Activated B cell treated with CpG ODN at 0.5 μM for 24 hours (primary cell): ENCODE results near the gene OSBPL2. TPM values are rescaled to one million over a fixed set of nuclear protein-coding genes. Genes with fewer than 3 reads are reported as not detected.
A peak's percentile ranks its signal among the peaks of the same experiment; 100 is the strongest.

Source experiments
- ATAC-seq: fragments of 200-7000 bp; cut with Tn5 transposase; one replicate; pipeline ENCODE4 v1.10.0; 2021; ENCODE audit warnings: low read depth, mild to moderate bottlenecking, moderate library complexity
- CTCF ChIA-PET: fragments of 350-600 bp; sonication (Branson Sonifier 250); formaldehyde crosslinking; loops from one replicate; lab custom pipeline; 2021; ENCODE audit warnings: antibody characterized with exemption; lab: Charles Lee
- POLR2A ChIA-PET: fragments of 350-600 bp; sonication (Branson Sonifier 250); formaldehyde crosslinking; loops from one replicate; lab custom pipeline; 2021; ENCODE audit warnings: antibody characterized with exemption; lab: Charles Lee
- DNase-seq: peaks from one replicate; pipeline ENCODE4 v3.0.0; 2022
- H3K27ac Mint-ChIP-seq: one replicate; pipeline ENCODE4 v1.8.0; 2020; ENCODE audit warnings: mixed read lengths
- H3K27me3 Mint-ChIP-seq: one replicate; pipeline ENCODE4 v1.8.0; 2021; ENCODE audit warnings: mixed read lengths
- H3K36me3 Mint-ChIP-seq: one replicate; pipeline ENCODE4 v1.8.0; 2021; ENCODE audit warnings: low read depth, mixed read lengths
- H3K4me1 Mint-ChIP-seq: one replicate; pipeline ENCODE4 v1.8.0; 2021; ENCODE audit warnings: mixed read lengths
- H3K4me3 Mint-ChIP-seq: one replicate; pipeline ENCODE4 v1.8.0; 2020; ENCODE audit warnings: mild to moderate bottlenecking, mixed read lengths
- H3K9me3 Mint-ChIP-seq: one replicate; pipeline ENCODE4 v1.8.0; 2020; ENCODE audit warnings: mixed read lengths
- CTCF ChIP-seq: fragments of 200-600 bp; IDR thresholded peaks from one replicate; pipeline ENCODE4 v1.8.0; 2022; ENCODE audit warnings: antibody characterized with exemption, mild to moderate bottlenecking
- intact Hi-C: fragments of 100-400 bp; cut with micrococcal nuclease; formaldehyde crosslinking; loops from one replicate; pipeline ENCODE4 v1.15.1; 2024
- total RNA-seq: library from RNA; stranded (reverse); gene quantifications from 2 replicates; pipeline ENCODE4 v1.2.3, GENCODE V29; 2022

The OSBPL2 gene
- total RNA-seq, 1 donor from 2014 or later = 43.0 TPM

DNA sequence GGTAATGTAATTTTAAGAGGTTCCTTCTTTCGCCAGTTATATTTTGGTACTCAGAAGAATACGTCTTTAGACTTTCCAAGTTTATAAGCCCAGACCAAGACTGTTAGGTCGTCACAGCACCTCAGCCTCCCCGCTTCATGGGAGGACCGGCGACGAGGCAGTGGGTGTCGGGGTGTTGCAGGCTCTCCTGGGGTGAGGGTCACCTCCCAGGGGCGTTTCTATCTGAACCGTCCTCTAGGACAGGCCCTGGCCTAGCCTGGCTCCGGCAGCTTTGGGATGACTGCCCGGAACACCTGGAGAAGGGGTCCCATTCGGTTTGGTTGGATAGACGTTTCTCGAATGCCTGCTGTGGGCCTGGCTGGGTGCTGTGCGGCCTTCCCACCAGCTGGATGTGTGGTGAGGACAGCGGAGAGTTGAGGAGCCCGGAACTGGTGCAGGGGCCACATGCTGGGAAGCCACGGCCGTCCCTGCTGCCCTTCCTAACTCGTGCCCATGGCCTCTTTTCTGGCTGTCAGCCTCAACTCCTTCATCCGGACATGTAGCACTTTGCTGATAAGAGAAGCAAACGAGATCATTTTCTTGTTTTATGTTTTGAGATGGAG, 1.1 kb downstream of the OSBPL2 start:
- Mint-ChIP-seq H3K4me3 (peak overlapping the region; percentile 81), H3K4me1 (peaks cover 34% of the 10 kb centered on the region), H3K9me3 (no peaks in the 10 kb centered on the region), H3K27me3 (no peaks in the 10 kb centered on the region), H3K27ac (peak overlapping the region; percentile 70), H3K36me3 (peaks cover 22% of the 10 kb centered on the region)
- no peak for TF ChIP-seq CTCF
- no peak for ATAC-seq
- intact Hi-C loops = loop anchor here (5.0 kb wide), 2 partner anchors 37 to 403 kb away; partner anchors contain the start of gene SLCO4A1
- ChIA-PET CTCF (no interaction called here), POLR2A (no interaction called here)
- no peak for DNase-seq

DNA sequence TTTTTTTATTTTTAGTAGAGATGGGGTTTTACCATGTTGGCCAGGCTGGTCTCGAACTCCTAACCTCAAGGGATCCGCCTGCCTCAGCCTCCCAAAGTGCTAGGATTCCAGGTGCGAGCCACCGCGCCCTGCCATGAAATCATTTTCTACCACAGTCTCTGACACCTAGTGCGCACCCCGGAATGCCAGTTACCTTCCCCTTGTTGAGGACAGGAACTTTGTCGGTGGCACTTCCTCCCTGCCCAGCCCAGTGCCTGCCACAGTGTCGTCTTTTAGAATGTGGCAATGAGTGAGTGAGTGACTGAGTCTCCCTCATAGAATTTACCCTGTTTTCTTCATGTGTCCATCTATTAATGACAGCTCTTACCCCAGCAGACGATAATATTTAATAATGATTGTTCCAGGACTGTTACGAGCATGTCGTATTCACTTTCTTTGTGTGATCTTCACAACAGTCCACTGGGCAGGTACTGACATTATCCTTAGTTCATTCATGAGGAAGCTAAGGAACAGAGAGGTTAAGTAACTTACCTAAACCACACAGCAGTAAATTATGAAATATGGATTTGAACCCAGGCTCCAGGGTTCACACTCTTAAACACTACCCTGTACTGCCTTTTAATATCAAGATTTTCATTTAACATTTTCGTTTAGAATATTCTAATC, 1.8 kb downstream of the OSBPL2 start:
- no peak for TF ChIP-seq CTCF
- Mint-ChIP-seq H3K27me3 (no peaks in the 10 kb centered on the region), H3K36me3 (peaks cover 27% of the 10 kb centered on the region), H3K4me3 (peak overlapping the region; percentile 20), H3K4me1 (peaks cover 39% of the 10 kb centered on the region), H3K27ac (no peak overlapping the region), H3K9me3 (no peaks in the 10 kb centered on the region)
- POLR2A ChIA-PET = no interaction called here
- intact Hi-C loops = no loop called here
- CTCF ChIA-PET = no interaction called here
- no peak for ATAC-seq
- no peak for DNase-seq

DNA sequence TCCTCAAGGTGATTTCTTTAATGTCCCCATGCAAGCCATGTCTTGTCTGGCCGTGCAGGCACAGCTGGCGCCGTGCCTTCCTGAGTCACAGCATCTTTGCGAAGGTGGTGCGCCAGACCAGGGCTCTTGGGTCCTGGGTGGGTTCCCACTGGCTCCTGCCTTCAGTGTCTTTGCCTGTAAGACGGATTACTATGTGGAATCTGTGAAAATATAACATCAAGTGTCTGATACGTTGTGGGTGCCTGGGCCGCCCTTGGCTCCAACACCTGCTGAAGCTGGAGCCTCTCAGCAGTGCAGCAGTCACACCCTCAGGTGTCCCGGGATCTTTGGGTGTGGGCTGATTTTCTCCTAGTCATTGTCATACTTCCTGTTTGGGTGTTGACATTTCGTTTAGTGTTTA, 3.2 kb downstream of the OSBPL2 start:
- ATAC-seq (no peak), DNase-seq (no peak)
- ChIA-PET POLR2A (no interaction called here), CTCF (no interaction called here)
- H3K9me3 Mint-ChIP-seq = no peaks in the 10 kb centered on the region
- no peak overlapping the region for H3K4me3 Mint-ChIP-seq
- TF ChIP-seq CTCF = no peak
- peak overlapping the region; percentile 18 for H3K27ac Mint-ChIP-seq
- no peaks in the 10 kb centered on the region for H3K27me3 Mint-ChIP-seq
- intact Hi-C loops = no loop called here
- peaks cover 34% of the 10 kb centered on the region for H3K36me3 Mint-ChIP-seq
- H3K4me1 Mint-ChIP-seq = peaks cover 41% of the 10 kb centered on the region

- DNase-seq = no peak
- Mint-ChIP-seq H3K4me3 (no peak overlapping the region), H3K27ac (no peak overlapping the region), H3K9me3 (no peaks in the 10 kb centered on the region), H3K4me1 (peaks cover 43% of the 10 kb centered on the region), H3K36me3 (peaks cover 34% of the 10 kb centered on the region), H3K27me3 (no peaks in the 10 kb centered on the region)
- ChIA-PET POLR2A (no interaction called here), CTCF (no interaction called here)
- no peak for ATAC-seq
- TF ChIP-seq CTCF = no peak
- intact Hi-C loops = no loop called here
Measured at GRCh38 chr20:62242176-62242575, 3.9 kb downstream of the OSBPL2 start.

DNA sequence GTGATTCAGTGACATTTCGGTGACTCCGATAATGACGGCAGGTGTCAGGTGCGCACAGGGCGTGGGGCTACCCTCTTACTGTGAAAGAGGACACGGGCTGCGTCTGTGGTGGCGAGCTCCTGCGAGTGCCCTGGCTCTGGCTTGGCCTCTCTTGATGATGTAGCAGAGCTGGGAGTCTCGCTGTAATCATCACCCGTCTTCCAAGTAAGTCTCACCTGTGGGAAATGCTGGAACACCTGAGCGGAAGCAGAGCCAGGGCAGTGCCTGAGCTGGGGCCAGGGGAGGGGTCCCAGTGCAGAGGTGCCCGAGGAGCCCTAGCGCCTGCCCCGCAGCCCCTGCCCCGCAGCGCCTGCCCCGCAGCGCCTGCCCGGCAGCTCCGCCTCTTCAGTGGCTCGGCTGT, 4.8 kb downstream of the OSBPL2 start:
- no peak for TF ChIP-seq CTCF
- POLR2A ChIA-PET = no interaction called here
- H3K4me1 Mint-ChIP-seq = peaks cover 40% of the 10 kb centered on the region

More for the DNA sequence above, 4.8 kb downstream of the OSBPL2 start:
- DNase-seq (no peak), ATAC-seq (no peak)
- intact Hi-C loops = no loop called here
- peaks cover 34% of the 10 kb centered on the region for H3K36me3 Mint-ChIP-seq
- H3K9me3 Mint-ChIP-seq = no peaks in the 10 kb centered on the region
- H3K27ac Mint-ChIP-seq = no peak overlapping the region
- CTCF ChIA-PET = no interaction called here
- no peaks in the 10 kb centered on the region for H3K27me3 Mint-ChIP-seq
- no peak overlapping the region for H3K4me3 Mint-ChIP-seq
